Ovary (tissue), 10 donors: Measurements from ENCODE around the gene HPCAL4. TPM values are rescaled to one million over a fixed set of nuclear protein-coding genes. Genes with fewer than 3 reads are reported as not detected.
A peak's percentile ranks its signal among the peaks of the same experiment; 100 is the strongest.

ENCODE experiments used
- DNase-seq, 5 donors: peaks; one replicate each; pipeline ENCODE4 v3.0.0-alpha.2; 2019 to 2020
- H3K27ac ChIP-seq, 2 donors: fragments of 200-600 bp; one replicate each; pipeline versions ENCODE4 v1.5.1 to v1.8.0; 2019 to 2022
- H3K27me3 ChIP-seq: fragments of 200-600 bp; one replicate; pipeline ENCODE4 v1.8.0; 2022
- H3K36me3 ChIP-seq: fragments of 200-600 bp; sonication (generic); one replicate; pipeline ENCODE4 v1.5.1; 2019
- H3K4me1 ChIP-seq: one replicate; pipeline ENCODE4 v1.8.1; 2013; ENCODE audit warnings: mild to moderate bottlenecking, moderate library complexity; ENCODE audit not compliant: insufficient read depth
- H3K4me3 ChIP-seq: fragments of 200-600 bp; sonication (generic); one replicate; pipeline ENCODE4 v1.5.1; 2017
- H3K9me3 ChIP-seq, 2 donors: fragments of 200-600 bp in 1 of 2; sonication (generic) in 1 of 2; one replicate each; pipeline versions ENCODE4 v1.5.1 to v1.8.1; 2013 to 2019; ENCODE audit warnings: mild to moderate bottlenecking in 1 of 2, moderate library complexity in 1 of 2
- EP300 ChIP-seq: sonication (generic); formaldehyde crosslinking; IDR thresholded peaks from one replicate; pipeline ENCODE4 v1.6.1; 2017; ENCODE audit warnings: antibody characterized with exemption
- POLR2A ChIP-seq: fragments of 450-650 bp; IDR thresholded peaks from one replicate; pipeline ENCODE4 v1.6.1; 2017; ENCODE audit warnings: antibody characterized with exemption, mild to moderate bottlenecking, moderate library complexity
- WGBS, 3 donors: extraction: QIAGEN DNeasy Blood & Tissue Kit in 1 of 3; methylation state at CpG; one replicate each; pipeline versions ENCODE4 v1.1.5 to v1.1.7; 2013 to 2017; 5-methylcytosine and 5-hydroxymethylcytosine counted together
- intact Hi-C, 4 donors: fragments of 100-400 bp; cut with DNase I; formaldehyde crosslinking; loops; one replicate each; pipeline versions ENCODE4 v1.11.0 to v1.15.1; 2022 to 2023
- long read RNA-seq, 3 donors: library from polyadenylated mRNA in 2 of 3; unstranded in 2 of 3; transcript quantifications; one replicate each; pipeline ENCODE4 v2.0.0 and lab custom pipeline, GENCODE V29; 2021 to 2026
- polyA plus RNA-seq, 2 donors: library from polyadenylated mRNA; stranded (reverse); fragments of 200-250 nt in 1 of 2; fragments of 350-450 nt in 1 of 2; fragmentation: Illumina TruSeq in 1 of 2; extraction: RNeasy Lipid Tissue Mini Kit (QIAGEN cat#74804) in 1 of 2; gene quantifications; one replicate each; pipeline ENCODE4 v1.2.3, GENCODE V29; 2013 to 2014
- total RNA-seq, 7 donors: library from RNA; depleted of rRNA in 2 of 7; stranded (reverse); fragments of >200 nt in 2 of 7; fragmentation: NEBNext Ultra II Directional in 3 of 7; extraction: Animal tissue kit (Norgen Biotek cat#: 25700) in 3 of 7; gene quantifications; one replicate each; pipeline versions ENCODE4 v1.1.0 to v1.2.4, GENCODE V29; 2016 to 2023
- TF ChIP-seq, protein P1 (sequence below), 3 donors: fragments of 450-650 bp in 2 of 3; fragments of 200-600 bp in 1 of 3; IDR thresholded peaks; one replicate each; pipeline versions ENCODE4 v1.5.1 to v1.8.0; 2016 to 2022; ENCODE audit warnings: antibody characterized with exemption in 3 of 3, mild to moderate bottlenecking in 1 of 3
- donor health status: DM: no; HTN: no; CAD: no; lungs with moderate emphysema.
- donor health status: DM: no; HTN: no; CAD: no.
- donor health status: Bipolar disorder and iron deficiency.
- donor health status: DM: yes; HTN: yes; CAD: no.
- donor health status: DM: no; HTN: no; CAD: no.
- donor health status: DM: yes; HTN: yes; CAD: no.

Gene HPCAL4
- 1 to 10 TPM in 6 of 7 donors, under 1 TPM in 1; 0.88 to 7.7 (median 3.1) TPM for total RNA-seq
- 10 to 100 TPM in 1 of 2 donors, 1 to 10 TPM in 1; 1.3 to 11.1 TPM for polyA plus RNA-seq
- long read RNA-seq, donor 1, full-length matches to known transcripts = 6 of 6 reads
- long read RNA-seq, donor 1, partial matches to known transcripts = 0 of 6 reads
- long read RNA-seq, donor 1, other reads (novel, unspliced or antisense) = 0 of 6 reads
- long read RNA-seq, donor 2 = 0 reads
- long read RNA-seq, donor 3, full-length matches to known transcripts = 27 of 31 reads
- long read RNA-seq, donor 3, partial matches to known transcripts = 0 of 31 reads
- long read RNA-seq, donor 3, other reads (novel, unspliced or antisense) = 4 of 31 reads

DNA sequence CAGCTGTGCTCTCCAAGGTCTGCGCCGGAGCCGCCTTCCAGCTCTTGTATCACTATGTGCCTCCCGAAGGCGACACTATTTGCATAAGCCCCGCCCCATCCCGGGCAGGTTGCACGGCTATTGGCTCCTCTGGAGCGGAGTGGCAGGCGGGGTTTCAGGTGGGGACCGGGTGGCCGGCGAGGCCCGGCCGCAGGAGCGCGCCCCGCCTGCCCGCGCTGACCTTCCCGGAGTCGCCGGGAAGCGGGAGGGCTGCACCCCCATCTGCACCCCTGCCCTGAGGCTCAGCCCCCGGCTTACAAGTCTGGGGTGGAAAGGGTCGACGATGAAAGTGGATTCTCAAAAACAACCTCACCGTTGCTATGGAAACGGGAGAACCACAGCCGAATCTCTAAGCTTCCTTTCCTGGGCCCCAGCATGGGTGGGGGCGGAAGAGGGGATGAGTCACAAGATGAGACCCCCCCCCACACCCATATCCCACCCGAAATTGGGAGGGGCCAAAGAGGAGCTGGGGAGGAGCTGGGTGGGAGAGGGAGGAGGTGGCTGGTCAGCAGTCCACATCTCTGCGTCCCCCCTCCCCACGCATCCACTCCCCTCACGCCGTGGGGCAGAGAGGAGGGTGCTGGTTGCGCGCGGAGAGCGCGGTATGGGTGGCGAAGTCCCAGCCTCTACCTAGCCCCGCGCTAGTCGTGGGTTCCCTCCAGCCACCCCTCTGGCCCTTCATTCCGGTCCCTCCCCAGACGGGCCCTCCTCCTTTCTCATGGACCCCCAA is at the start of gene HPCAL4:
Gene HPCAL4 (minus strand): TSS at position 51 of the 769 bp plus-strand sequence. CDS start 6,830 bp downstream, outside the sequence.
- TF ChIP-seq EP300 (no peak), POLR2A (peak; percentile 73)
- Histone ChIP-seq H3K27ac (peak within 1 kb of the TSS in 1 of 2 donors; percentile 26), H3K36me3 (no peaks in the 10 kb centered on the region), H3K27me3 (no peaks in the 10 kb centered on the region), H3K9me3 (no peaks in the 10 kb centered on the region), H3K4me1 (peaks cover 6% of the 10 kb centered on the region), H3K4me3 (peak within 1 kb of the TSS; percentile 36)
- 0 to 1% (median 1%) methylated on average over 46 to 47 of the region's 47 CpGs for WGBS, 3 donors
- intact Hi-C loops = no loop called here
- peak; percentile 90 to 96 (median 95) for DNase-seq

DNA sequence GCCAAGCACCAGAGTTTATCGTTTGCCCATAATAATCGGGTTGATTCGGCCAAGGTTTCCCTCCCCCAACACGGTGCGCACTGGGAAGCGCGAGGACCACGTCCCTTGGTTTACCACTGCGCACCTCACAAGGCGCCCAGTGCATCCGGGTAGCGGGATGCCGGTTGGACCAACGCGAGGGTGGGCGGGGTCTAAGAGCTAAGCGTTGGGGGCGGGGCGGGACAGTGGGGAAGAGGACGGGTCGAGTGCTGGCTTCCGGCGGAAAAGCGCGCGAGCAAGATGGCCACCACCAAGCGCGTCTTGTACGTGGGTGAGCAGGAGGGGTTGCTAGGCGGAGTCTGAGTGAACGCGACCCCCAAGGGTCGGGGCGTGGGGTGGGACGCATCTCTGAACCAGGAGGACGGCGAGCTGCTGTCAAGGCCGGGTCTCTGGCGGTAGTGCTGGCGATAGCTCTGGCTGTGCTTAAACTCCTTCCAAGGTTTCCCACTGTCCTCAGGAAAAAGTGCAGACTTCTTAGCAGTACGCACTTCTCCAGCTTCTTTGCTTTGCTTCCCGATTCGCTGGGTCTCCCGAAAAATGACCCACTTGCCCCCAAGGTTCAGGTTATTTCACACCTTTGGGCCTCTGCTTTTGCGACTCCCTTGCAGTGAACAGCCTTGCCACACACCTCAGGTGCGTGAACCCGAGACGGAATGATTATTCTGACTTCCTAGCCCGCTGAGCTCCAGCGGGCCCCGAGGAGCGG is 47.6 kb upstream of the HPCAL4 start, which contains the start of gene PPIE:
Gene PPIE (plus strand): TSS at position 261 of the 745 bp plus-strand sequence. CDS start 19 bp downstream, at position 280.
- intact Hi-C loops = no loop called here
- Histone ChIP-seq H3K4me3 (peak within 1 kb of the TSS; percentile 82), H3K4me1 (peaks cover 4% of the 10 kb centered on the region), H3K27me3 (no peaks in the 10 kb centered on the region), H3K27ac (peak within 1 kb of the TSS; percentile 10 to 73), H3K9me3 (no peaks in the 10 kb centered on the region), H3K36me3 (no peaks in the 10 kb centered on the region)
- peak; percentile 94 to 97 (median 95) for DNase-seq
- 0 to 1% (median 1%) methylated on average over 50 to 52 of the region's 52 CpGs for WGBS, 3 donors
- TF ChIP-seq POLR2A = peak; percentile 60
- TF ChIP-seq, protein P1, sequence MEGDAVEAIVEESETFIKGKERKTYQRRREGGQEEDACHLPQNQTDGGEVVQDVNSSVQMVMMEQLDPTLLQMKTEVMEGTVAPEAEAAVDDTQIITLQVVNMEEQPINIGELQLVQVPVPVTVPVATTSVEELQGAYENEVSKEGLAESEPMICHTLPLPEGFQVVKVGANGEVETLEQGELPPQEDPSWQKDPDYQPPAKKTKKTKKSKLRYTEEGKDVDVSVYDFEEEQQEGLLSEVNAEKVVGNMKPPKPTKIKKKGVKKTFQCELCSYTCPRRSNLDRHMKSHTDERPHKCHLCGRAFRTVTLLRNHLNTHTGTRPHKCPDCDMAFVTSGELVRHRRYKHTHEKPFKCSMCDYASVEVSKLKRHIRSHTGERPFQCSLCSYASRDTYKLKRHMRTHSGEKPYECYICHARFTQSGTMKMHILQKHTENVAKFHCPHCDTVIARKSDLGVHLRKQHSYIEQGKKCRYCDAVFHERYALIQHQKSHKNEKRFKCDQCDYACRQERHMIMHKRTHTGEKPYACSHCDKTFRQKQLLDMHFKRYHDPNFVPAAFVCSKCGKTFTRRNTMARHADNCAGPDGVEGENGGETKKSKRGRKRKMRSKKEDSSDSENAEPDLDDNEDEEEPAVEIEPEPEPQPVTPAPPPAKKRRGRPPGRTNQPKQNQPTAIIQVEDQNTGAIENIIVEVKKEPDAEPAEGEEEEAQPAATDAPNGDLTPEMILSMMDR (IDR thresholded peaks at IDR 0.05) = no peak

DNA sequence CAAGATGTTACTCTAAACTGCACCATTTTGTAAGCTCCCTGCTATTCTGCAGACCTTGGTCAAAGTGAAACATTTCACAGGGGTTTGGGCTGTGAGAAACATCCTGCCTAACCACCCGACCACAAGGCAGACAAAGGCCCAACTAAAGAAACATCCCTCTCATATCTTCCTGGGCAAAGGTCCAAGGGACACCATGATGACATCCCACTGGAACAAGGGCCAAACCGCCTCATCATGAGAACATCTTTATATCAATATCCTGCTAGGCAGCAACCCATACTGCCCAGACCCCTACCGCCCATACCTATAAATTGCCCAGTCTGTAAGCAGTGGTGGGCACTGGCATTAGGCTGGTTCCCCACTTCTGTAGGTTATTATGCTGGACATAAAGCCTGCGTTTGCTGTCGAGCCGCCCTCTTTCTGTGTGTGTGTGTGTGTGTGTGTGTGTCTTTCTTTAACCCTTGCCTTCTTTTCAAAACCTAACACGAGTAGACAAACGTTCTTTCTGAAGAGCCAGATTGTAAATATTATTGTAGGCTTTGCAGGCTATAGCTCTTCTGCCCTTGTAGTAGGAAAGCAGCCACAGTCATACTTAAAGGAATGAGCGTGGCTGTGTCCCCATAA is 46.4 kb upstream of the HPCAL4 start:
- Histone ChIP-seq H3K36me3 (no peaks in the 10 kb centered on the region), H3K4me1 (peaks cover 4% of the 10 kb centered on the region), H3K27ac (no peak overlapping the region), H3K27me3 (no peaks in the 10 kb centered on the region), H3K9me3 (no peaks in the 10 kb centered on the region), H3K4me3 (no peak overlapping the region)
- 45 to 60% (median 46%) methylated on average over 9 of the region's 9 CpGs for WGBS, 3 donors
- no peak for TF ChIP-seq EP300
- TF ChIP-seq POLR2A = no peak
- DNase-seq = no peak
- intact Hi-C loops = no loop called here

DNA sequence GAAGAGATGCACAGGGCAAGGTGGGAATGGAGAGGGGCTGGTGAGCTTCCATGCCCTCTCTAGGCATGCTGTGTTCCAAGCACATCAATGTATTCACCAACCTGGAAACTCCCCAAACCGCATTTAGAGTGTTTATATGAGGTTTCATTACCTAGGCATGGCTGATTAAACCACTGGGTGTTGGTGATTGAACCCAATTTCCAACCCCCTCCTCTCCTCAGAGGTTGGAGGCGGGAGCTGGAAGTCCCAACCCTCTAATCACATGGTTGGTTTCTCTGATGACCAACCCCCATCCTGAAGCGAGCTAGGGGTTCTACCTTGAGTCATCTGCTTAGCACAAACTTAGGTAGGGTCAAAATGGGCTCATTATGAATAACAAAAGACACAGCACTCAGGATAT is 44.5 kb upstream of the HPCAL4 start:
- Histone ChIP-seq H3K36me3 (no peaks in the 10 kb centered on the region), H3K27ac (no peak overlapping the region), H3K27me3 (no peaks in the 10 kb centered on the region), H3K4me3 (no peak overlapping the region), H3K4me1 (peaks cover 4% of the 10 kb centered on the region), H3K9me3 (no peaks in the 10 kb centered on the region)
- intact Hi-C loops = no loop called here
- no peak for DNase-seq
- no peak for TF ChIP-seq EP300
- TF ChIP-seq, protein P1 (IDR thresholded peaks at IDR 0.05) = no peak
- no peak for TF ChIP-seq POLR2A
- WGBS, 3 donors = 80 to 82% (median 82%) methylated on average over 3 of the region's 3 CpGs

DNA sequence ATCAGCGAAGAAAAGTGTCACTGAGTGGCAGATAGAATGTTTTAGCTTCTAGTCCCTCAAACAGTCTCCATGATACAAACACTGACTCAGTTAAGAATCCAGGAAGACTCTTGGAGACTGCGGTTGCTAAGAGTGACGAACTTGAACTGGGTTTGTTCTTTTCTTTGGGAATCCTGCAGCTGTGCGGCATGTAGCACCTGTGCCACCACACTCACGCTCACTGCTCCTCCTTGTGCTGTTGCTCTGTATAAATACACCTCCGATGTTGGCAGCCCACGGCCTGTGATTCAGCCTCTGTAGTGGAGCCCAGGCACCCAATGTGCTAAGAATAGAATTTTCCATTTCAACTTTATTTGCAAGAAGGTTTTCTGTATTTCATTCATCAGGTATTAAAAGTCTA is 41.9 kb upstream of the HPCAL4 start:
- Histone ChIP-seq H3K4me1 (no peaks in the 10 kb centered on the region), H3K27ac (no peak overlapping the region), H3K36me3 (no peaks in the 10 kb centered on the region), H3K4me3 (no peak overlapping the region), H3K27me3 (no peaks in the 10 kb centered on the region), H3K9me3 (no peaks in the 10 kb centered on the region)
- WGBS, 3 donors = 77 to 81% (median 80%) methylated on average over 7 of the region's 7 CpGs
- intact Hi-C loops = no loop called here
- no peak for DNase-seq
- TF ChIP-seq POLR2A (no peak), EP300 (no peak)
- TF ChIP-seq, protein P1 (IDR thresholded peaks at IDR 0.05) = no peak
